H4 (cell line): ENCODE measurements around the gene ZNF90. TPM values are rescaled to one million over a fixed set of nuclear protein-coding genes. Genes with fewer than 3 reads are reported as not detected.
"Not testable (repeated sequence)": the region's sequence is repeated elsewhere in the genome, so short reads cannot be mapped to it uniquely, and the experiment has no call there.

Source experiments
- DNase-seq: peaks from one replicate; pipeline ENCODE4 v3.0.0-alpha.2; 2015; ENCODE audit warnings: low spot score
- total RNA-seq: library from RNA; depleted of rRNA; stranded (reverse); fragments of >200 nt; shearing (Covaris generic); gene quantifications from 2 replicates; pipeline ENCODE4 v1.2.3, GENCODE V29; 2014; rRNA removed

ZNF90 gene
- total RNA-seq: 1.7 and 2.6 TPM in 2 replicates

DNA sequence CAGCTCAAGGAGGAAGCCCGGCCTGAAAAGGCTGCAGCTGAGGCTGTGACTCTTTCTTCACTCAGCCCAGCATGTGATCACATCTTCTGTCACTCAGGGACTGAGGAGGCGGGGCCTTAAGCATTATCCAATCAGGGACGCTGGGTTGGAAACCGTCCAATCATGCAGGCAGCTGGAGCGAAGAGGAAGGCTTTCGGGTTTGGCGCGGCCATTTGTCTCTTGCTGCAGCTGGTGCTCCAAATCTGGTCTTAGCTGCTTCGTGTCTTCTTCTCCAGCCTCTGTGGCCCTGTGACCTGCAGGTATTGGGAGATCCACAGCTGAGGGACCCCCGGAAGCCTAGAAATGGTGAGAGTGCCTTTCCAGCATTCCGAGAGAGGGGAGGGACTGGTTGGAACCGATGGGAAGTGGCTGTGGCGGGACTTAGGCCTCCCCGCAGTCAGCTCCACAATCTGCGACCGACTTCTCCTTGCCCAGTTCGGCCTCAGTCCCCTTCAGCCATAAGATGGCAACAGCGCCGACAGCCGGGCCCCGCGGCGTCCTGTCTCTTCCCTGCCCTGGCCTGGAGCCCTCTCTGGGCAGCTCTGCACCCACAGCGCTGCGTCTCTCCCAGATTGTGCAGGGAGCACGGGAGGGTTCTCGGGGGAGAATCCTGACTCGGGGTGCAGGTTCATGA is at the start of gene ZNF90:
TSS of gene ZNF90 (plus strand) at position 210 of the 673 bp plus-strand sequence. CDS start at position 343, 133 bp downstream.
- peak; percentile 96 for DNase-seq

DNA sequence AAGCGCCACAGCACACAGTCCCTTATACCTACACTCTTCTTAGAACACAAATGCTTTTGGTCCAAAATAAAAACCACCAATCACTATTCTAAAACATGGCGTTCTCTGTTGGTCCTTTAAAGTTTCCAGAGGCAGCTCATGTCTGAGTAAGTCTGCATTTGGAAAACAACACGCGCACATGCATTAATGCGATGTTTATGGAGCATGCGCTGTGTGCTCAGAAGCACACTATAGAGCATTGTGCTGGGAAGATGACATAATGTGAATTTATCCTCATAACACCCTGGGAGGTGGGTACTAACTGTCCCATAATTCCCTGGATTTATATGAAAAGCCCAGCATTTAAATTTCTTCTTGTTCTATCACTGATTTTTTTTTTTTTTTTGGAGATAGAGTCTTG is 49.2 kb upstream of the ZNF90 start:
- no peak for DNase-seq

DNA sequence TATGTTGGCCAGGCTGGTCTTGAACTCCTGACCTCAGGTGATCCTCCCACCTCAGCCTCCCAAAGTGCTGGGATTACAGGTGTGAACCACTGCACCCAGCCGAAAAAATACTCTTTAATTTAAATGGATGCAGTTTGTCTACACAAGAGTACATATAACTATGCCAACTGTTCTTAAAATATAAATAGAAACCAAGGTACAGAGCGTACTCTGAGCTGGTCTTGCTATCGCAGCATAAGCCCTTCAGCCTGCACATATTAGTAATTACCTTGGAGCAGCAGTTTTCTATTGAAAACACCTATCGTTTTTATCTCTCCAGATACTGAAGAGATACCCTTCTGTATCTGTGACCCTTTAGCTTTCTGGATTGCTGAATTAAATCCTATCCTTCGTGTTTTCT is 41.9 kb upstream of the ZNF90 start:
- no peak for DNase-seq

DNA sequence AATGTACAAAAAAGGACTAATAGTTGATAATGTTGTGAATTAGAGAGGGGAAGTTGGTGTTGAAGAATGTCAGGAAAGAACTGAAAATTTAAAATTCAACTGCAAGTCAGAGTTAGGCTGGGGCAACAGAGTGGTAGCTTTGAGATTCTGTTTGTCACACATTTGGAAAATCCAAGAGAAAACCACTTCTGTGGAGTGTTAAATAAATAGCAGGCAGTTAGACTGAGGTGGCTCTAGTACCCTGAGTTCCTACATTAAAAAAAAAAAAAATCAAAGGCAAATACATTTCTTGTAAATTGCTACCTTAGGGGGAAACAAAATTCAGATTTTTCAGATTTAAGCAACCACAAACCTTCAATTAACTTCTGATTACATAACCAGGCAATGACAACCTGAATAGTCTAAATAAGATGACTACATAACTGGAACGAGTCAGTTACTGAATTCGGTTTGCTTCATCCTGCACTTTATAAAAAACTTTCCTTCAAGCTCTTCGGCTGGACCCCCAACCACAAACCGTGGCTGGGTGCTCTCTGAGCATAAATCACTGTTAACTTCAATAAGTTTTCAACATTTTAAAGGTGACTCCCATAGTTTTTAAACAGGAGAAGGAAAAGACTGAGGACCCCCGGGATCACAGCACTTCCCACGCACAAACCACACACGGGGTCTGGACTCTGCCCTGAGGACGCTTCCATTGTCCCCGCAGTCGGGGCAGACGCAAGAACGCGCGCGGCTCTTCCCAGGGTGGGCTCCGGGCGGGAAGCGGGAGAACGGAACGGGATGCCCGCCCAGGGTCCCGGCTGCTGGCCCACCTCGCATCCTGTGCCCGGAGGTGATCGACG is 39.2 kb upstream of the ZNF90 start:
- no peak for DNase-seq

- DNase-seq: peak; percentile 94
Measured at GRCh38 chr19:20039203-20039723, 38.5 kb upstream of the ZNF90 start, which contains the start of gene ZNF682. Gene ZNF682 (minus strand): TSS chr19:20039505. CDS start chr19:20039345, 160 bp downstream.

DNA sequence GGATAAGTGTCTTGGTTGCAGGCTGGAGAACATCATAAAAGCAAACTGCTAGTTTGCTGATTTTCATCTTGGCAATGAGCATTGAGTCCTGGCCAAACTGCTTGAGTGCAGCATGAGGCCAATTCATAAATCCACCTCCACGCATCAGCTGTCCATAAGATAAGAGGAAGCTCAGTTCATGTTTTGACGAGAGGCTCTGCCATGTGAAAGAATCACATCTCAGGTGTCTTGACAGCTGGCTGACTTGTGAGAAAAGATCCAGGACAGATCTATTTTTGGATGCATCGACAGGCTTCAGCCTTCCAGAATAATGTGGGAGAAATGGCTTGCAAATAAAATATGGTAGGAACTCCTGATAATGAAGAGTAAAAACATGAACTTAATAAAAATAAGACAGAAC is 33.1 kb upstream of the ZNF90 start:
- no peak for DNase-seq

DNA sequence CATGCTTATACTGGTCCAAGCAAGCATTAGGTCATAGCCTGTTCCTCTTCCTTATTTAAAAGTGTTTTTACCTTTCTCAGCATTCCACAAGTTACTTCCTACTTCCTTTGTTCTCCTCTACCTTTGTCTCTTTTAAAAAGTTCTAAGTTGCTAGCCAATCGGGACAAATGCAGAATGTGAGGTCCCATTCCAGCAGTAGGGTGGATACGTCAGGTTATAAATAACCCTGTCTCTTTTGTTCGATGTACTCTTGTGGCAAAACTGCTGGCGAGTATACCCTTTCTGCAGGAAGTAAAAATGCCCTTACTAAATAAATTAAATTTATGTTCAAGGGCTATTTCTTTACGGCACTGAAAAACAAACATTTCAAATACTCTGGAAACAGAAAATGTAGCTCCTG is 32.1 kb upstream of the ZNF90 start:
- DNase-seq: not testable (repeated sequence)

- peak; percentile 97 for DNase-seq
Measured at GRCh38 chr19:20051841-20052768, 25.7 kb upstream of the ZNF90 start.

DNA sequence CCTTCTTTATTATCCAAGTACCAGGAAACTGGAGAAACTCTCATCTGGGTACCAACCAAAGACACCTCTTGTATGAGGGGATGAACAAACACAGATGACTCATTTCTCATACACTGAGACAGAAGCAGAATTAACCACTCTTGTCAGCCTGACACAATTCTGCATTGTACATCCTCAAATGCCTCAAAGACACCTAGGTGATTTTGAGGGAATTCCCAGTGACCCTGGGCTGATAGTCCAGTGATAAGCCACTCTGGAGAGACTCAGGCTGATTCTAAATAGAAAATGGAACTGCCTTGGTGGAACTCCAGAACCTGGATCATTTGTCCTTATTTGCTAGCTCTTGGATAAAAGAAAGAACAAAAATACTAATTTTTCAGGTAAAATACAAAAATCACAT is 19.1 kb upstream of the ZNF90 start:
- DNase-seq: not testable (repeated sequence)

GRCh38 chr19:20060282-20060681 is 17.5 kb upstream of the ZNF90 start:
- no peak for DNase-seq

- no peak for DNase-seq
Measured at GRCh38 chr19:20066861-20067260, 10.9 kb upstream of the ZNF90 start.

- no peak for DNase-seq
Measured at GRCh38 chr19:20067943-20068342, 9.9 kb upstream of the ZNF90 start.

GRCh38 chr19:20068559-20068958 is 9.2 kb upstream of the ZNF90 start:
- DNase-seq: not testable (repeated sequence)

- no peak for DNase-seq
Measured at GRCh38 chr19:20070691-20071090, 7.1 kb upstream of the ZNF90 start.

GRCh38 chr19:20072936-20073335 is 4.9 kb upstream of the ZNF90 start:
- DNase-seq: no peak

DNA sequence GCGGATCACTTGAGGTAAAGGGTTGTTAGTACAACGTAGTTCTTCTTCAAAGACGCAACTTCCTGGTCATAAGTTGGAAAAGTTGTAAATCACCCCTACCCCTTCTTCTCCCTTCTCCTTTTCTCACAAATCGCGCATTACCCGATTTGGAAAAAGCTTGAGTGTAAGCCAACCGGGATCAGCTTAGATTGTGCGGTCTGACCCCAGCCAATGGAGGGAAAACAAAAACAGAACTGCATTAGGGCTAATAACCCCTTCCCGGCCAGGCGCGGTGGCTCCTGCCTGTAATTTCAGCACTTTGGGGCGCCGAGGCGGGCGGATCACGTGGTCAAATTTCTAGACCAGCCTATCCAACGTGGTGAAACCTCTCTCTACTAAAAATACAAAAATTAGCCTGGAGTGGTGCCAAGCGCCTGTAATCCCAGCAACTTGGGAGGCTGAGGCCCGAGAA is 806 bp downstream of the ZNF90 start:
- DNase-seq: no peak

GRCh38 chr19:20079476-20079875 is 1.7 kb downstream of the ZNF90 start:
- no peak for DNase-seq

DNA sequence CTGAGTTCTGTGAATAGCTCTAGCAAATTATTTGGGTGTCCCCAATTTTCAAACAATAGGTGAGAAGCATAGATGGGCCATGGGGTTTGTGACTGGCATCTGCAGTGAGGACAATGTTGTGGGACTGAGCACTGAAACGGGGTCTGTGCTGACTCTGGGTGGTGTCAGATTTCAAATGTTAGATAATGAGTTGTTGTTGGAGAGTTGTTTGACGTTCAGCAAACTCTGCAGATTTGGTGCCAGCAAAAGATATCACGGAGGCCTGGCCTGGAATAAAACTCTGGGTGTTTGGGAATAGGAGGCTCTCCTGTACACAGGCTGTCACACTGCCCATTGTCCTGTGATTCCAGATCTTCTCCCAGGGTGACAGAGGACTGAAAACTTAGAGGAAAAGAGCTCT is 2.9 kb downstream of the ZNF90 start:
- DNase-seq: no peak

- DNase-seq: not testable (repeated sequence)
Measured at GRCh38 chr19:20082232-20082833, 4.5 kb downstream of the ZNF90 start.

DNA sequence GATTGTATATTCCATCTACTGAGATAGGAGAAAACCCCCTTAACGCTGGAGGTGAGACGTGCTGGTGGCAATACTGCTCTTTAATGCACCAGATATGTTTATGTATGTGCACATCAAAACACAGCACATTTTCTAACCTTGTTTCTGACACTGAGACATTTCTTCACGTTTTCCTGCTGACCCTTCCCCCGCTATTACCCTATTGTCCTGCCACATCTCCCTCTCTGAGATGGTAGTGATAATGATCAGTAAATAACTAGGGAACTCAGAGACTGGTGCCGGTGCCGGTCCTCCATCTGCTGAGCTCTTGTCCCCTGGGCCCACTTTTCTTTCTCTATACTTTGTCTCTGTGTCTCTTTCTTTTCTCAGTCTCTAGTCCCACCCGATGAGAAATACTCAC is 5.1 kb downstream of the ZNF90 start:
- DNase-seq: not testable (repeated sequence)

GRCh38 chr19:20102097-20102496 is 24.3 kb downstream of the ZNF90 start:
- no peak for DNase-seq
